HG02642 (cell line): Measurements from ENCODE around the gene CENPM.
"Not testable (repeated sequence)": the region's sequence is repeated elsewhere in the genome, so short reads cannot be mapped to it uniquely, and the experiment has no call there.

Experiments used
- ATAC-seq: cut with Tn5 transposase; IDR thresholded peaks from one replicate; pipeline ENCODE4 v1.9.1; 2021; ENCODE audit warnings: mild to moderate bottlenecking; ENCODE audit not compliant: unreplicated experiment, poor library complexity

Gene CENPM

GRCh38 chr22:41968601-41969000 is 21.6 kb upstream of the CENPM start:
- ATAC-seq: no peak

GRCh38 chr22:41966607-41967240 is 19.8 kb upstream of the CENPM start:
- ATAC-seq: no peak

- ATAC-seq: no peak
Observed at GRCh38 chr22:41966225-41966606, 19.3 kb upstream of the CENPM start.

GRCh38 chr22:41964112-41964491 is 17.1 kb upstream of the CENPM start:
- no peak for ATAC-seq

- no peak for ATAC-seq
Observed at GRCh38 chr22:41963453-41964111, 16.6 kb upstream of the CENPM start.

- ATAC-seq: peak; percentile 32
Observed at GRCh38 chr22:41957941-41958556, 11.1 kb upstream of the CENPM start.

- ATAC-seq: no peak
Observed at GRCh38 chr22:41952713-41953112, 5.8 kb upstream of the CENPM start.

GRCh38 chr22:41951898-41952474 is 5.0 kb upstream of the CENPM start, which contains the start of gene SMIM45:
SMIM45 (plus strand) TSS chr22:41952150.
- no peak for ATAC-seq

- ATAC-seq: no peak
Observed at GRCh38 chr22:41949297-41949965, 2.5 kb upstream of the CENPM start.

GRCh38 chr22:41948928-41949296 is 2.0 kb upstream of the CENPM start:
- ATAC-seq: not testable (repeated sequence)

GRCh38 chr22:41948142-41948541 is 1.2 kb upstream of the CENPM start:
- no peak for ATAC-seq

- no peak for ATAC-seq
Observed at GRCh38 chr22:41947424-41948080, 600 bp upstream of the CENPM start.

- no peak for ATAC-seq
Observed at GRCh38 chr22:41943661-41944209, 3.2 kb downstream of the CENPM start.

- ATAC-seq: peak; percentile 37
Observed at GRCh38 chr22:41940832-41941765, 5.9 kb downstream of the CENPM start.

- ATAC-seq: peak; percentile 56
Observed at GRCh38 chr22:41939981-41940831, 6.7 kb downstream of the CENPM start.

- no peak for ATAC-seq
Observed at GRCh38 chr22:41936894-41937169, 10.1 kb downstream of the CENPM start.

GRCh38 chr22:41935509-41935908 is 11.4 kb downstream of the CENPM start:
- ATAC-seq: no peak

- no peak for ATAC-seq
Observed at GRCh38 chr22:41935015-41935351, 12.0 kb downstream of the CENPM start.
